ENCODE measurements around the gene GPR35.
"Not testable (repeated sequence)": the region's sequence is repeated elsewhere in the genome, so short reads cannot be mapped to it uniquely, and the experiment has no call there.

DNA sequence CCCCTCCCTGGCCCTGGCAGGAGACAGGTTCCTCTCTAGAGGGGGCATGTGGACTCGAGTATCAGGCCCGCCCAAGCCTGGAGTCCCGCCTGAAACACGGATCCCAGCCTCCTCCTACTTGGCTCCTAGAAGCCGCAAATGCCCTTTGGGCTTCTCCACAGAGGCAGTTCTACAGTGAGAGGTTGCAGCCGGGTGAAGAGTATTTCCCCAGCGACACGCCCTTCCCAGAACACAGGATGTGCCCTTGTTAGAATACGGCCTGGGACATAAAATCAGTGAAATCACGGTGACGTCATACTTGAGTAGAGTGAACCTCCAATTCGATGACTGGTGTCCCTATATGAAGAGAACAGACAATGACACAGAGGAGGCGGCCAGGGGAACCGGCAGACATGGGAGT, 52.8 kb downstream of the GPR35 start:
- not testable (repeated sequence) for TF ChIP-seq CTCF (conservative IDR thresholded peaks at IDR 0.05; ENCODE audit: low read depth, low read length); EZH2 (IDR thresholded peaks at IDR 0.05; ENCODE audit: low read length, unreplicated experiment)

All from PC-3 (cell line).